Neural progenitor cell (in vitro differentiated cells): ENCODE data around the gene GGT6. TPM values are rescaled to one million over a fixed set of nuclear protein-coding genes. Genes with fewer than 3 reads are reported as not detected.

Experiments
- DNase-seq: peaks from one replicate; pipeline ENCODE4 v3.0.0-alpha.2; 2016; ENCODE audit warnings: low spot score
- H2AFZ ChIP-seq: fragments of 200-600 bp; sonication (generic); replicated peaks from 2 replicates; pipeline ENCODE4 v1.6.1; 2016; ENCODE audit warnings: antibody characterized with exemption
- H3F3A ChIP-seq: fragments of 200-600 bp; sonication (generic); 2 replicates; pipeline ENCODE4 v1.6.1; 2016; ENCODE audit warnings: antibody characterized with exemption, low read depth
- H3K27ac ChIP-seq: fragments of 200-600 bp; sonication (generic); 2 replicates; pipeline ENCODE4 v1.5.1; 2016; ENCODE audit warnings: mild to moderate bottlenecking
- H3K27me3 ChIP-seq: fragments of 200-600 bp; sonication (generic); 2 replicates; pipeline ENCODE4 v1.6.1; 2016; ENCODE audit warnings: mild to moderate bottlenecking, moderate library complexity
- H3K36me3 ChIP-seq: fragments of 200-600 bp; sonication (generic); 2 replicates; pipeline ENCODE4 v1.5.1; 2016
- H3K4me1 ChIP-seq: fragments of 200-600 bp; sonication (generic); 2 replicates; pipeline ENCODE4 v1.6.1; 2016; ENCODE audit warnings: mixed run types
- H3K4me2 ChIP-seq: fragments of 200-600 bp; sonication (generic); 2 replicates; pipeline ENCODE4 v1.6.1; 2016
- H3K4me3 ChIP-seq: fragments of 200-600 bp; sonication (generic); 2 replicates; pipeline ENCODE4 v1.5.1; 2016
- H3K79me2 ChIP-seq: fragments of 200-600 bp; sonication (generic); 2 replicates; pipeline ENCODE4 v1.6.1; 2016; ENCODE audit warnings: low read depth
- H3K9ac ChIP-seq: fragments of 200-600 bp; sonication (generic); 2 replicates; pipeline ENCODE4 v1.6.1; 2016
- H3K9me3 ChIP-seq: fragments of 200-600 bp; sonication (generic); 2 replicates; pipeline ENCODE4 v1.5.1; 2016; ENCODE audit warnings: low read depth
- H4K20me1 ChIP-seq: fragments of 200-600 bp; sonication (generic); 2 replicates; pipeline ENCODE4 v1.6.1; 2016; ENCODE audit warnings: low read depth
- H3K27ac Mint-ChIP-seq: 3 replicates; pipeline ENCODE4 v1.8.0; 2021; ENCODE audit warnings: mixed read lengths
- H3K27me3 Mint-ChIP-seq: 2 replicates; pipeline ENCODE4 v1.8.0; 2022; ENCODE audit warnings: low read depth, mild to moderate bottlenecking, inconsistent platforms, moderate library complexity, mixed read lengths; ENCODE audit not compliant: insufficient read depth
- H3K36me3 Mint-ChIP-seq: 3 replicates; pipeline ENCODE4 v1.8.0; 2021; ENCODE audit warnings: mixed read lengths
- H3K4me1 Mint-ChIP-seq: 3 replicates; pipeline ENCODE4 v1.8.0; 2021; ENCODE audit warnings: mixed read lengths
- H3K4me3 Mint-ChIP-seq: 3 replicates; pipeline ENCODE4 v1.8.0; 2021; ENCODE audit warnings: mild to moderate bottlenecking, moderate library complexity, mixed read lengths
- H3K9me3 Mint-ChIP-seq: 3 replicates; pipeline ENCODE4 v1.8.0; 2020; ENCODE audit warnings: mixed read lengths
- EZH2 ChIP-seq: fragments of 200-600 bp; sonication (generic); IDR thresholded peaks from 2 replicates; pipeline ENCODE4 v1.6.1; 2017; ENCODE audit warnings: antibody characterized with exemption, mild to moderate bottlenecking, moderate library complexity
- EZH2phosphoT487 ChIP-seq: fragments of 200-600 bp; sonication (generic); IDR thresholded peaks from 2 replicates; pipeline ENCODE4 v1.6.1; 2017; ENCODE audit warnings: antibody characterized with exemption
- total RNA-seq: library from RNA; depleted of rRNA; stranded (reverse); fragments of >200 nt; gene quantifications from 2 replicates; pipeline ENCODE4 v1.2.3, GENCODE V29; 2015; ENCODE audit warnings: low replicate concordance
- TF ChIP-seq, protein P1 (sequence below): fragments of 200-600 bp; sonication (generic); IDR thresholded peaks from 2 replicates; pipeline ENCODE4 v1.5.1; 2017; ENCODE audit warnings: antibody characterized with exemption, mild to moderate bottlenecking

Gene GGT6
- total RNA-seq, 1 donor from 2014 or later = not detected

- H3K4me1 ChIP-seq = peaks cover 12% of the 10 kb centered on the region
- no peak overlapping the region for H3K27ac ChIP-seq
- H3K4me2 ChIP-seq = no peak overlapping the region
- no peak overlapping the region for H3K4me3 ChIP-seq
- H4K20me1 ChIP-seq = no peaks in the 10 kb centered on the region
- peaks cover 3% of the 10 kb centered on the region for H3F3A ChIP-seq
- Mint-ChIP-seq H3K27ac (no peak overlapping the region), H3K9me3 (no peaks in the 10 kb centered on the region), H3K27me3 (no peaks in the 10 kb centered on the region), H3K4me1 (no peaks in the 10 kb centered on the region), H3K4me3 (no peak overlapping the region), H3K36me3 (peaks cover 3% of the 10 kb centered on the region)
- H3K36me3 ChIP-seq = no peaks in the 10 kb centered on the region
- TF ChIP-seq EZH2 = no peak
- TF ChIP-seq, protein P1, sequence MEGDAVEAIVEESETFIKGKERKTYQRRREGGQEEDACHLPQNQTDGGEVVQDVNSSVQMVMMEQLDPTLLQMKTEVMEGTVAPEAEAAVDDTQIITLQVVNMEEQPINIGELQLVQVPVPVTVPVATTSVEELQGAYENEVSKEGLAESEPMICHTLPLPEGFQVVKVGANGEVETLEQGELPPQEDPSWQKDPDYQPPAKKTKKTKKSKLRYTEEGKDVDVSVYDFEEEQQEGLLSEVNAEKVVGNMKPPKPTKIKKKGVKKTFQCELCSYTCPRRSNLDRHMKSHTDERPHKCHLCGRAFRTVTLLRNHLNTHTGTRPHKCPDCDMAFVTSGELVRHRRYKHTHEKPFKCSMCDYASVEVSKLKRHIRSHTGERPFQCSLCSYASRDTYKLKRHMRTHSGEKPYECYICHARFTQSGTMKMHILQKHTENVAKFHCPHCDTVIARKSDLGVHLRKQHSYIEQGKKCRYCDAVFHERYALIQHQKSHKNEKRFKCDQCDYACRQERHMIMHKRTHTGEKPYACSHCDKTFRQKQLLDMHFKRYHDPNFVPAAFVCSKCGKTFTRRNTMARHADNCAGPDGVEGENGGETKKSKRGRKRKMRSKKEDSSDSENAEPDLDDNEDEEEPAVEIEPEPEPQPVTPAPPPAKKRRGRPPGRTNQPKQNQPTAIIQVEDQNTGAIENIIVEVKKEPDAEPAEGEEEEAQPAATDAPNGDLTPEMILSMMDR = no peak
- TF ChIP-seq EZH2phosphoT487 = no peak
- H3K79me2 ChIP-seq = no peaks in the 10 kb centered on the region
- H3K27me3 ChIP-seq = no peaks in the 10 kb centered on the region
- H3K9ac ChIP-seq = no peak overlapping the region
- no peak for DNase-seq
- no peak overlapping the region for H2AFZ ChIP-seq
- no peaks in the 10 kb centered on the region for H3K9me3 ChIP-seq
These were observed 19.6 kb downstream of the GGT6 start for GRCh38 chr17:4540687-4541327.

DNA sequence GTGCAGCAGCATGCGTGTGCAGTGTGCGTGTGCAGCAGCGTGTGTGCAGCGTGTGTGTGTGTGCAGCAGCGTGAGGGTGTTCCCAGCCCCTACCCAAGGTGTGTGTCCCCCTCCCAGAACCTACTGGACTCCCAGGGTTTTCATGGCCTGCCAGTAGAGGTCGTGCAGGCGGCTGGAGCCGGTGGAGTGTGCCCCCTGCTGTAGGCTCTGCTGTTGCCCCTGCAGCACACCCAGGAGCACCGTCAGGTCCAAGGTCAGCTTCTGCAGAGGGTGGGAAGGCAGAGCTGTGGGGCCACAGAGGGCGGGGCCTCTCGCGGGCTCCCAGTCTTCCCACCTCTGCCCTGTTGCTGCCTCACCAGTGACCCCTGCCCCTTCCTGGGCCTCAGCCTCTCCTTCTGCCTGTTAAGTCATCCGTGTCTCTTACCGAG lies 20.1 kb downstream of the GGT6 start:
- H3K27me3 ChIP-seq = no peaks in the 10 kb centered on the region
- H3F3A ChIP-seq = peaks cover 3% of the 10 kb centered on the region
- H3K9me3 ChIP-seq = no peaks in the 10 kb centered on the region
- H3K36me3 Mint-ChIP-seq = peaks cover 3% of the 10 kb centered on the region
- no peak overlapping the region for H3K27ac ChIP-seq
- no peaks in the 10 kb centered on the region for H3K36me3 ChIP-seq
- no peaks in the 10 kb centered on the region for H3K79me2 ChIP-seq
- peaks cover 15% of the 10 kb centered on the region for H3K4me1 ChIP-seq
- no peak overlapping the region for H3K4me3 Mint-ChIP-seq
- H3K9ac ChIP-seq = no peak overlapping the region
- no peak overlapping the region for H3K4me3 ChIP-seq
- H3K27ac Mint-ChIP-seq = no peak overlapping the region
- no peaks in the 10 kb centered on the region for H4K20me1 ChIP-seq
- H3K4me1 Mint-ChIP-seq = no peaks in the 10 kb centered on the region
- TF ChIP-seq EZH2 (no peak), EZH2phosphoT487 (no peak)
- TF ChIP-seq, protein P1 = no peak
- no peak for DNase-seq
- H3K4me2 ChIP-seq = no peak overlapping the region
- no peak overlapping the region for H2AFZ ChIP-seq
- H3K27me3 Mint-ChIP-seq = no peaks in the 10 kb centered on the region
- H3K9me3 Mint-ChIP-seq = no peaks in the 10 kb centered on the region

- Histone ChIP-seq H3K27me3 (no peaks in the 10 kb centered on the region), H3K4me1 (peaks cover 15% of the 10 kb centered on the region), H3K36me3 (no peaks in the 10 kb centered on the region), H3K9me3 (no peaks in the 10 kb centered on the region), H3K4me3 (no peak overlapping the region), H3K79me2 (no peaks in the 10 kb centered on the region), H4K20me1 (no peaks in the 10 kb centered on the region), H3K4me2 (no peak overlapping the region), H3K27ac (no peak overlapping the region), H3F3A (peaks cover 3% of the 10 kb centered on the region), H2AFZ (no peak overlapping the region), H3K9ac (no peak overlapping the region)
- Mint-ChIP-seq H3K27ac (no peak overlapping the region), H3K36me3 (peaks cover 3% of the 10 kb centered on the region), H3K4me1 (no peaks in the 10 kb centered on the region), H3K4me3 (no peak overlapping the region), H3K9me3 (no peaks in the 10 kb centered on the region), H3K27me3 (no peaks in the 10 kb centered on the region)
- DNase-seq = no peak
- no peak for TF ChIP-seq EZH2
- TF ChIP-seq, protein P1 = no peak
- no peak for TF ChIP-seq EZH2phosphoT487
These were observed 20.7 kb downstream of the GGT6 start for GRCh38 chr17:4539576-4540223.
